HG03103 (cell line): ENCODE data around the gene SLX9.

ENCODE experiments used
- ATAC-seq: cut with Tn5 transposase; IDR thresholded peaks from one replicate; pipeline ENCODE4 v1.9.1; 2021; ENCODE audit warnings: low read depth; ENCODE audit not compliant: unreplicated experiment

SLX9 gene

GRCh38 chr21:44939532-44940115, at the start of gene SLX9:
Gene SLX9 (plus strand): TSS chr21:44940029. CDS start chr21:44940058, 29 bp downstream.
- ATAC-seq = no peak

- no peak for ATAC-seq
Observed at GRCh38 chr21:44890338-44890931, 49.4 kb upstream of the SLX9 start.

GRCh38 chr21:44890961-44891541, 48.8 kb upstream of the SLX9 start:
- ATAC-seq = no peak

GRCh38 chr21:44891631-44892031, 48.2 kb upstream of the SLX9 start:
- ATAC-seq = no peak

GRCh38 chr21:44892095-44892494, 47.7 kb upstream of the SLX9 start:
- ATAC-seq = no peak

GRCh38 chr21:44892536-44893277, 47.1 kb upstream of the SLX9 start:
- ATAC-seq = no peak

- ATAC-seq = no peak
Observed at GRCh38 chr21:44893278-44893556, 46.6 kb upstream of the SLX9 start.

- ATAC-seq = no peak
Observed at GRCh38 chr21:44893948-44894656, 45.7 kb upstream of the SLX9 start.

- ATAC-seq = no peak
Observed at GRCh38 chr21:44894687-44895302, 45.0 kb upstream of the SLX9 start.

- no peak for ATAC-seq
Observed at GRCh38 chr21:44895859-44896258, 44.0 kb upstream of the SLX9 start.

GRCh38 chr21:44896561-44897286, 43.1 kb upstream of the SLX9 start:
- ATAC-seq = no peak

GRCh38 chr21:44897326-44898010, 42.4 kb upstream of the SLX9 start:
- no peak for ATAC-seq

- no peak for ATAC-seq
Observed at GRCh38 chr21:44898011-44898488, 41.8 kb upstream of the SLX9 start.

- ATAC-seq = no peak
Observed at GRCh38 chr21:44898851-44899767, 40.7 kb upstream of the SLX9 start.

- no peak for ATAC-seq
Observed at GRCh38 chr21:44899768-44900558, 39.9 kb upstream of the SLX9 start.

- no peak for ATAC-seq
Observed at GRCh38 chr21:44900559-44901251, 39.1 kb upstream of the SLX9 start.
